Activated CD4-positive, CD25-positive, alpha-beta regulatory T cell treated with anti-CD3 and anti-CD28 coated beads, Interleukin-2, amount 50 U/mL, for 24 hours (primary cell): Measurements from ENCODE around the gene LDB2.

Experiments used
- ATAC-seq, 2 donors: fragments of 150-1000 bp; cut with Tn5 transposase; one replicate each; pipeline ENCODE4 v1.10.0; 2021; ENCODE audit warnings: mild to moderate bottlenecking in 1 of 2, moderate library complexity in 1 of 2

The LDB2 gene

GRCh38 chr4:16884673-16885460 is 13.6 kb downstream of the LDB2 start:
- ATAC-seq, result no peak

GRCh38 chr4:16883806-16884205 is 14.6 kb downstream of the LDB2 start:
- ATAC-seq, result no peak

GRCh38 chr4:16881151-16881884 is 17.1 kb downstream of the LDB2 start:
- no peak for ATAC-seq

DNA sequence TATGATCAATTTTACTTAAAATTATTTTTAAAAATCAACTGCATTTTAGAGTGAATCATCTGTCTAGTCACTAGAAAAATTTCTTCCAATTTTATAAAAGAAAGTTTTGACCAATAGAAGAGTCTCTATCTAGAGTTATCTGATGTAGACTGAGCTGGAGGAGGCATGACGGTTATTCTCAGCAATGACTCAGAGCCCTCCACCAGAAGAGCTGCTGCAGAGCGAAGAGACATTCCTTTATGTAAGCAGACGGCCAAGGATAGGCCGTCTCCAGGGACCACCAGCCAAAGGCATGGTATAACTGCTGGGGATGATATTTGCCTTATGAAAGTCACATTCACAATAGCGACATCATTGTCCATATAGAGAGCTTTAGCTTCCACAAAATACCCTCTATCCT is 23.0 kb downstream of the LDB2 start:
- no peak for ATAC-seq

GRCh38 chr4:16869594-16870245 is 28.7 kb downstream of the LDB2 start:
- ATAC-seq, result no peak

DNA sequence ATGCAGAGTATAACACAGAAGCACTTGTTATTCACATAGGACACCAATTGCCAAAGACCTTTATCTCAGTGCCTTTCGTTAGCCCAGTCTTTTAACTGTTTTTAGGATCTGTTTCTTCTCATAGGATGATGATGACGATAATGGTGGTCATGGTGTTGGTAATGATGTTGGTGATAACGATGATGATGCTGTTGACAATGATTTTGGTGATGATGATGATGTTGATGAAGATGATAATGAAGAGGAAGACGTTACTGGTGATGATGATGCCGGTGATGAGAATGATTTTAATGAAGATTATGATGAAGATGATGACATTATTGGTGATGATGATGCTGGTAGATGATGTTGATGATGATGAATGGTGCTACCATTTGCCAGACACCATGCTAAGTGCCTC is 29.8 kb downstream of the LDB2 start:
- ATAC-seq, result no peak

DNA sequence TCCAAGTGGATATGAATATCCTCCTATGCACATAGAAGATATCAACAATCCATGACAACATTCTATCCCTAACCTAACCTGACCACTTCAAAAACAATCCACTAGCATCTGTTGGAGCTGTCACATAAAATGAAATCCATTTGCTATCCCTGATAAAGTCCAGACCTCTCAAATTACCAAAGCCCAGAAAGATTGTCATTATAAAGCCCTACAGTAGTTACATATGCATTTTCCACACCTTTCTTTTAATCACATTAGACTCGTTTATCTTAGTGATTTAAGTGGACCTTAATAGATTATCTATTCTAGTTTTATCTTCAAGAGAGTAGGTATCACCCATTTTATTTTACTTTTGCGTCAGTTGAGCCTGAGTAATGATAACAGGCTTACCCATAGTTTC is 30.6 kb downstream of the LDB2 start:
- ATAC-seq, result no peak

DNA sequence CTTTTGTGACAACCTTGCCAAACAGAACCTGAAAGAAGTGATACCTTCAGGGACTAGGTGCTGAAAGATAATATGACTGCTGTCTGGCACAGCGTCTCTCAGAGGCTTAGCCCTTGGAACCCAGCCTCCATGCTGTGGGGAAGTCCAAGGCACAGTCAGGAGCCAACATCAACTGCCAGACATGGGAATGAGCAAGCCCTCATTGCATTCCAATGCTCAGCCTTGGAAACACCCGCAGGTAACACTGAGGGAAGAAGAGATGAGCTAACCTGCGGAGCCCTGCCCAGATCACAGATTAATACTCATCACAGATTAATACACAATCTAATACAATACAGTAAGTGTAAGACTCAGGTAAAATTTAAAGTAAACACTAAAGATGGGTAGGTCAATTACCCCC is 31.5 kb downstream of the LDB2 start:
- no peak for ATAC-seq

DNA sequence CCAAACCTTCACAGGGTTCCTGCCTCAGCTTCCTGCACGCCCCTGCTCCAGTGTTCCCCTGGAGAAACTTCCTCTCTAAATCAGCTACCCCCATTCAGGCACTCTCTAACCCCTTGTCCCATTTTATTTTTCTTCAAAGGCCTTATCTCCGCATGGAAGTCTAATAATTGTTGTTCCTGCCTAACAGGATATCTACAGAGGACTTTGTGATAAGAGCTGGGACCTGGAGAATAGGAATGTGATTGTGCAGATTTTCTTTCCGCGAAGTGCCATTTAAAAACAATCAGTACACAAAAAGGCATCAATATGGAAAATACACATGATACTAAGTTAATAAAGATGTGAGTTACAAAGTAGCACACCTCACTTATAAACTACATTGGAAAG is 32.6 kb downstream of the LDB2 start:
- ATAC-seq, result no peak

- ATAC-seq, result no peak
Observed at GRCh38 chr4:16865209-16865896, 33.1 kb downstream of the LDB2 start.

GRCh38 chr4:16864199-16864598 is 34.2 kb downstream of the LDB2 start:
- ATAC-seq, result no peak

- ATAC-seq, result no peak
Observed at GRCh38 chr4:16862697-16863096, 35.7 kb downstream of the LDB2 start.

GRCh38 chr4:16860516-16860915 is 37.9 kb downstream of the LDB2 start:
- no peak for ATAC-seq

- ATAC-seq, result no peak
Observed at GRCh38 chr4:16859031-16859430, 39.4 kb downstream of the LDB2 start.

GRCh38 chr4:16858275-16858752 is 40.1 kb downstream of the LDB2 start:
- no peak for ATAC-seq

GRCh38 chr4:16857425-16857824 is 41.0 kb downstream of the LDB2 start:
- ATAC-seq, result no peak

- no peak for ATAC-seq
Observed at GRCh38 chr4:16853640-16854039, 44.8 kb downstream of the LDB2 start.

GRCh38 chr4:16852644-16853043 is 45.8 kb downstream of the LDB2 start:
- ATAC-seq, result no peak

- ATAC-seq, result no peak
Observed at GRCh38 chr4:16852228-16852627, 46.2 kb downstream of the LDB2 start.

GRCh38 chr4:16846540-16847117 is 51.8 kb downstream of the LDB2 start:
- no peak for ATAC-seq

- no peak for ATAC-seq
Observed at GRCh38 chr4:16844816-16845586, 53.4 kb downstream of the LDB2 start.
